GM12878 (cell line): Measurements from ENCODE around the gene BZW1. TPM values are rescaled to one million over a fixed set of nuclear protein-coding genes. Genes with fewer than 3 reads are reported as not detected.

Source experiments
- ATF3 ChIP-seq: IDR thresholded peaks from 2 replicates; pipeline ENCODE4 v1.6.1; 2011; ENCODE audit warnings: low read depth, mild to moderate bottlenecking, low read length, moderate library complexity, borderline replicate concordance; ENCODE audit errors: extremely low read depth
- FOXM1 ChIP-seq: IDR thresholded peaks from 2 replicates; pipeline ENCODE4 v1.6.1; 2012; ENCODE audit warnings: low read depth, mild to moderate bottlenecking, inconsistent platforms, low read length, moderate library complexity
- HDAC6 ChIP-seq: fragments of 200-600 bp; sonication (generic); IDR thresholded peaks from one replicate; pipeline ENCODE4 v1.8.0; 2017; ENCODE audit warnings: antibody characterized with exemption; ENCODE audit not compliant: unreplicated experiment
- HDGF ChIP-seq: fragments of 450-650 bp; IDR thresholded peaks from 2 replicates; pipeline ENCODE4 v1.6.1; 2016; ENCODE audit warnings: antibody characterized with exemption
- JUNB ChIP-seq: IDR thresholded peaks from 2 replicates; pipeline ENCODE4 v1.6.1; 2016; ENCODE audit warnings: antibody characterized with exemption, mild to moderate bottlenecking
- MTA2 ChIP-seq: fragments of 450-650 bp; IDR thresholded peaks from 2 replicates; pipeline ENCODE4 v1.6.1; 2016; ENCODE audit warnings: low read depth, mild to moderate bottlenecking, moderate library complexity
- MXI1 ChIP-seq: fragments of 150-350 bp; IDR thresholded peaks from 2 replicates; pipeline ENCODE4 v1.6.1; 2011; ENCODE audit warnings: low read depth, mild to moderate bottlenecking, inconsistent platforms, low read length, improper control_type of control experiment
- NFIC ChIP-seq: IDR thresholded peaks from 2 replicates; pipeline ENCODE4 v1.6.1; 2012; ENCODE audit warnings: low read depth, mild to moderate bottlenecking, inconsistent platforms, low read length, moderate library complexity
- NR2F1 ChIP-seq: fragments of 450-650 bp; conservative IDR thresholded peaks from 2 replicates; pipeline ENCODE4 v1.6.1; 2017; ENCODE audit warnings: mild to moderate bottlenecking
- POLR2AphosphoS2 ChIP-seq: IDR thresholded peaks from 2 replicates; pipeline ENCODE4 v1.6.1; 2011; ENCODE audit warnings: low read depth, mild to moderate bottlenecking, low read length, improper control_type of control experiment, moderate library complexity
- POLR2AphosphoS5 ChIP-seq: IDR thresholded peaks from 2 replicates; pipeline ENCODE4 v1.6.1; 2011; ENCODE audit warnings: mild to moderate bottlenecking, low read length, inconsistent platforms
- RAD51 ChIP-seq: fragments of 450-650 bp; IDR thresholded peaks from 2 replicates; pipeline ENCODE4 v1.6.1; 2016; ENCODE audit warnings: moderate library complexity, mild to moderate bottlenecking, inconsistent platforms
- RBBP5 ChIP-seq: fragments of 200-600 bp; sonication (generic); conservative IDR thresholded peaks from 2 replicates; pipeline ENCODE4 v1.6.1; 2016
- RFX5 ChIP-seq: IDR thresholded peaks from 2 replicates; pipeline ENCODE4 v1.6.1; 2011; ENCODE audit warnings: low read depth, low read length, improper control_type of control experiment
- RUNX3 ChIP-seq: IDR thresholded peaks from 2 replicates; pipeline ENCODE4 v1.6.1; 2012; ENCODE audit warnings: low read length, inconsistent platforms
- SMARCA5 ChIP-seq: fragments of 450-650 bp; IDR thresholded peaks from 2 replicates; pipeline ENCODE4 v1.6.1; 2017; ENCODE audit warnings: mild to moderate bottlenecking
- SRF ChIP-seq, 2 experiments: IDR thresholded peaks; 2 replicates each; pipeline ENCODE4 v1.6.1; 2011; ENCODE audit warnings: low read depth in 2 of 2, low read length in 2 of 2, mild to moderate bottlenecking in 1 of 2, moderate library complexity in 1 of 2
- TCF7 ChIP-seq: IDR thresholded peaks from 2 replicates; pipeline ENCODE4 v1.6.1; 2014; ENCODE audit warnings: antibody characterized with exemption, borderline replicate concordance
- WRNIP1 ChIP-seq: IDR thresholded peaks from 2 replicates; pipeline ENCODE4 v1.6.1; 2011; ENCODE audit warnings: low read depth, low read length, improper control_type of control experiment, borderline replicate concordance
- YBX1 ChIP-seq: fragments of 450-650 bp; IDR thresholded peaks from 2 replicates; pipeline ENCODE4 v1.6.1; 2016; ENCODE audit warnings: antibody characterized with exemption
- ZBED1 ChIP-seq: IDR thresholded peaks from 2 replicates; pipeline ENCODE4 v1.6.1; 2016; ENCODE audit warnings: borderline replicate concordance
- ZNF207 ChIP-seq: fragments of 450-650 bp; IDR thresholded peaks from 2 replicates; pipeline ENCODE4 v1.6.1; 2014; ENCODE audit warnings: antibody characterized with exemption, mild to moderate bottlenecking, borderline replicate concordance
- polyA plus RNA-seq, 11 experiments: library from polyadenylated mRNA; depleted of rRNA in 4 of 11; unstranded in 6 of 11; stranded (reverse) in 5 of 11; fragments of >200 nt; fragmentation: Nextera tagmentation in 4 of 11; fragmentation: Illumina TruSeq in 1 of 11; extraction: Ambion mirVana in 4 of 11; extraction: Trizol in 1 of 11; gene quantifications; 1 replicate in 1 of 11; 2 replicates in 10 of 11; pipeline versions ENCODE4 v1.2.1 to v1.2.3, GENCODE V29; 2011 to 2016; ENCODE audit warnings: inconsistent platforms in 2 of 11, missing spikeins in 2 of 11, low read depth in 1 of 11
- total RNA-seq, 4 experiments: library from RNA; depleted of rRNA in 3 of 4; stranded (reverse); fragments of >200 nt in 3 of 4; fragmentation: Illumina TruSeq in 1 of 4; extraction: Trizol in 1 of 4; gene quantifications; 2 replicates each; pipeline versions ENCODE4 v1.2.1 to v1.2.3, GENCODE V29; 2013 to 2021
- TF ChIP-seq, protein P1 (sequence below): fragments of 450-650 bp; IDR thresholded peaks from 2 replicates; pipeline ENCODE4 v1.6.1; 2017; ENCODE audit warnings: antibody characterized with exemption, mild to moderate bottlenecking, moderate library complexity
- TF ChIP-seq, protein P2 (sequence below): IDR thresholded peaks from 2 replicates; pipeline ENCODE4 v1.6.1; 2011; ENCODE audit warnings: borderline replicate concordance, low read depth, mild to moderate bottlenecking, moderate library complexity, low read length; ENCODE audit not compliant: insufficient read depth, poor library complexity, severe bottlenecking
- TF ChIP-seq, protein P3 (sequence below): fragments of 450-650 bp; IDR thresholded peaks from 2 replicates; pipeline ENCODE4 v1.6.1; 2016; ENCODE audit warnings: mild to moderate bottlenecking

The BZW1 gene
- total and polyA plus RNA-seq, 10 of the 15 experiments (the other 5 are each of a cell fraction or from before 2014, with no cell fraction given): 186 to 349 (median 269) TPM

DNA sequence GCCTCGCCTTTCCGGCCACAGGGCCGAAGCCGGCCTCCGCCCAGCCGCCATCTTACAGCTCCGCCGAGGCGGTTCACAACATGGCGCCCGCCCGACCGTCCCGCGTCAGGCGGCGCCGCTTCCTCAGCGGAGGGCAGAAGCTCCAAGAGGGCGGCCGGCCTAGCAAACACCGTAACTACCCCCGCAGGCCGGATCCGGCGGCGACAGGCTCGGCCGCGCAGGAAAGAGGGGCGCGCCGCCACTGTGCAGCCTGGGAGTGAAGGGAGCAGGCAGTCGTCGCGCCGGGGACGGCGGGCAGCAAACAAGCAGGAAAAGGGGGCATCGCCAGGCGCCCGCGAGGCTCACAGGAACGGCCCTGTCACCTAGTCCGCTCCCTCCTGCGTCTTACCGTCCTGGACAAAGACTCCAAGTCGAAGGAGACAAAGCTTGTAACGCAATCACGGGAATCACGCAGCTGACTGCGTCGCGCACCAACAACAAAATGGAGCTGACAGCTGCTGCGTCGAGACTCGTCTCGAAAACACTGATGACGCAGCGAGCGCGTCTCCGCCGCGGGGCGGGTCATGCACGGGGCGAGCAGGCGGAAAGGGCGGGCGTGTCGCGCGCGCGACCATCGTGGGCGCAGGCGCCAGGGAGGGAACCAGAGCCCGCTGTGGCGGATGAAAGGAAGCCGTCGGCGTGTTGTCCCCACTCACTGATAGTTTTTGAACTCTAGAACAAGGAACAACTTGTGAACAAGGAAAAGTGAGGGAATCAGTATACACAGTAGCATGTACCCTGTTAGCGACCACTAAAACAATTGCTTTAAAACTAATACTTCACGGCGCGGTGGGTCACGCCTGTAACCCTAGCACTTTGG lies 52.7 kb downstream of the BZW1 start, which contains the start of gene CLK1 (continued):
- TF ChIP-seq, protein P1, sequence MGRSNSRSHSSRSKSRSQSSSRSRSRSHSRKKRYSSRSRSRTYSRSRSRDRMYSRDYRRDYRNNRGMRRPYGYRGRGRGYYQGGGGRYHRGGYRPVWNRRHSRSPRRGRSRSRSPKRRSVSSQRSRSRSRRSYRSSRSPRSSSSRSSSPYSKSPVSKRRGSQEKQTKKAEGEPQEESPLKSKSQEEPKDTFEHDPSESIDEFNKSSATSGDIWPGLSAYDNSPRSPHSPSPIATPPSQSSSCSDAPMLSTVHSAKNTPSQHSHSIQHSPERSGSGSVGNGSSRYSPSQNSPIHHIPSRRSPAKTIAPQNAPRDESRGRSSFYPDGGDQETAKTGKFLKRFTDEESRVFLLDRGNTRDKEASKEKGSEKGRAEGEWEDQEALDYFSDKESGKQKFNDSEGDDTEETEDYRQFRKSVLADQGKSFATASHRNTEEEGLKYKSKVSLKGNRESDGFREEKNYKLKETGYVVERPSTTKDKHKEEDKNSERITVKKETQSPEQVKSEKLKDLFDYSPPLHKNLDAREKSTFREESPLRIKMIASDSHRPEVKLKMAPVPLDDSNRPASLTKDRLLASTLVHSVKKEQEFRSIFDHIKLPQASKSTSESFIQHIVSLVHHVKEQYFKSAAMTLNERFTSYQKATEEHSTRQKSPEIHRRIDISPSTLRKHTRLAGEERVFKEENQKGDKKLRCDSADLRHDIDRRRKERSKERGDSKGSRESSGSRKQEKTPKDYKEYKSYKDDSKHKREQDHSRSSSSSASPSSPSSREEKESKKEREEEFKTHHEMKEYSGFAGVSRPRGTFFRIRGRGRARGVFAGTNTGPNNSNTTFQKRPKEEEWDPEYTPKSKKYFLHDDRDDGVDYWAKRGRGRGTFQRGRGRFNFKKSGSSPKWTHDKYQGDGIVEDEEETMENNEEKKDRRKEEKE: no peak
- TF ChIP-seq YBX1: no peak
- no peak; the same call in 1 of the 2 replicates for TF ChIP-seq HDGF
- peak; percentile 98 for TF ChIP-seq POLR2AphosphoS2
- TF ChIP-seq MTA2: 0 out of 2 replicates have a peak, but pooled peaks have one; percentile 29
- TF ChIP-seq RUNX3: peak; percentile 32; the same call in 1 of the 2 replicates
- TF ChIP-seq TCF7: no peak; the same call in 1 of the 2 replicates
- TF ChIP-seq, protein P2, sequence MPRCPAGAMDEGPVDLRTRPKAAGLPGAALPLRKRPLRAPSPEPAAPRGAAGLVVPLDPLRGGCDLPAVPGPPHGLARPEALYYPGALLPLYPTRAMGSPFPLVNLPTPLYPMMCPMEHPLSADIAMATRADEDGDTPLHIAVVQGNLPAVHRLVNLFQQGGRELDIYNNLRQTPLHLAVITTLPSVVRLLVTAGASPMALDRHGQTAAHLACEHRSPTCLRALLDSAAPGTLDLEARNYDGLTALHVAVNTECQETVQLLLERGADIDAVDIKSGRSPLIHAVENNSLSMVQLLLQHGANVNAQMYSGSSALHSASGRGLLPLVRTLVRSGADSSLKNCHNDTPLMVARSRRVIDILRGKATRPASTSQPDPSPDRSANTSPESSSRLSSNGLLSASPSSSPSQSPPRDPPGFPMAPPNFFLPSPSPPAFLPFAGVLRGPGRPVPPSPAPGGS: no peak
- peak; percentile 21; the same call in 1 of the 2 replicates for TF ChIP-seq ZBED1
- TF ChIP-seq POLR2AphosphoS5: peak; percentile 99
- peak; percentile 78 for TF ChIP-seq HDAC6
- peak; percentile 41 for TF ChIP-seq SMARCA5
- TF ChIP-seq NR2F1: 0 out of 2 replicates have a peak, but pooled peaks have one; percentile 41
- TF ChIP-seq WRNIP1: no peak
- TF ChIP-seq FOXM1: no peak
- no peak for TF ChIP-seq ATF3
- no peak for TF ChIP-seq RAD51
- 0 out of 2 replicates have a peak, but pooled peaks have one; percentile 59 for TF ChIP-seq RBBP5
- TF ChIP-seq, protein P3, sequence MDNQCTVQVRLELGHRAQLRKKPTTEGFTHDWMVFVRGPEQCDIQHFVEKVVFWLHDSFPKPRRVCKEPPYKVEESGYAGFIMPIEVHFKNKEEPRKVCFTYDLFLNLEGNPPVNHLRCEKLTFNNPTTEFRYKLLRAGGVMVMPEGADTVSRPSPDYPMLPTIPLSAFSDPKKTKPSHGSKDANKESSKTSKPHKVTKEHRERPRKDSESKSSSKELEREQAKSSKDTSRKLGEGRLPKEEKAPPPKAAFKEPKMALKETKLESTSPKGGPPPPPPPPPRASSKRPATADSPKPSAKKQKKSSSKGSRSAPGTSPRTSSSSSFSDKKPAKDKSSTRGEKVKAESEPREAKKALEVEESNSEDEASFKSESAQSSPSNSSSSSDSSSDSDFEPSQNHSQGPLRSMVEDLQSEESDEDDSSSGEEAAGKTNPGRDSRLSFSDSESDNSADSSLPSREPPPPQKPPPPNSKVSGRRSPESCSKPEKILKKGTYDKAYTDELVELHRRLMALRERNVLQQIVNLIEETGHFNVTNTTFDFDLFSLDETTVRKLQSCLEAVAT: peak; percentile 86
- TF ChIP-seq JUNB: no peak
- 0 out of 2 replicates have a peak, but pooled peaks have one; percentile 26 for TF ChIP-seq MXI1
- TF ChIP-seq SRF (IDR thresholded peaks at IDR 0.05; ENCODE audit: low read depth in 2 of 2, low read length in 2 of 2): no peak
- no peak for TF ChIP-seq NFIC
- no peak for TF ChIP-seq RFX5
- no peak for TF ChIP-seq ZNF207
